GM19023 (cell line): ENCODE measurements around the gene PSMB2.
"Not testable (repeated sequence)": the region's sequence is repeated elsewhere in the genome, so short reads cannot be mapped to it uniquely, and the experiment has no call there.

Experiments
- ATAC-seq: cut with Tn5 transposase; IDR thresholded peaks from one replicate; pipeline ENCODE4 v1.9.1; 2021; ENCODE audit warnings: mild to moderate bottlenecking, moderate library complexity; ENCODE audit not compliant: unreplicated experiment

PSMB2 gene

DNA sequence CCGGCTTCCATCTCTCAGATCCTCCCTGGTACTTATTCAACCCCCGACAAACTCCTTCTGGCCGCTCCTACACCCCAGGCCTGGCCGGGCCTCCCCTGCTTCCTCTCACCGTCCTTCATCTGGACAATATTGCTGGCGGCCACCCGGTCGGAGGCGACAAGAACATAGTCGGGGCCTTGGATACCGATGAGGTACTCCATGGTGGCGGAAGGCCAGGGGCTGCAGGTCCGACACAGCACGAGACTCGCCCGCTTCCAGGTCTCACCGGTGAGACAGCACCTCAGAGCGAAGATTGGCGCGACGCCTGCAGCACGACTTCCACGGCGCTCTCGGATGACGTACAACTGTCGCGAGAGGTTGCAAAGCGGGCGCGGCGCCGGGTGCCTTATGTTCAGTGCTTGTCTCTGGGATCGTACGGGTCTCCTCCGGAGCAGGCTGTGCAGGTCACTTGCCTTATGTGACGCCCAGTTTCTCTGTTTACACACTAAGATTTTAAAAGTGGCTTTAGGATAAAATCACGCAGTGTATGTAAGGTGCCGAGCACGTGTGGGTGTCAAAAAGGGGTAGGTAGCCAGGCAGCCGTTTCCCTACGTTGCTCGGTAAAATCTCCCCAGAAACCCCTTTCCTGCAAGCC, at the start of gene PSMB2:
Gene PSMB2, minus strand, starts transcription at position 294 of the 634 bp plus-strand sequence. Its CDS starts 94 bp downstream, at position 200.
- peak; percentile 85 for ATAC-seq

DNA sequence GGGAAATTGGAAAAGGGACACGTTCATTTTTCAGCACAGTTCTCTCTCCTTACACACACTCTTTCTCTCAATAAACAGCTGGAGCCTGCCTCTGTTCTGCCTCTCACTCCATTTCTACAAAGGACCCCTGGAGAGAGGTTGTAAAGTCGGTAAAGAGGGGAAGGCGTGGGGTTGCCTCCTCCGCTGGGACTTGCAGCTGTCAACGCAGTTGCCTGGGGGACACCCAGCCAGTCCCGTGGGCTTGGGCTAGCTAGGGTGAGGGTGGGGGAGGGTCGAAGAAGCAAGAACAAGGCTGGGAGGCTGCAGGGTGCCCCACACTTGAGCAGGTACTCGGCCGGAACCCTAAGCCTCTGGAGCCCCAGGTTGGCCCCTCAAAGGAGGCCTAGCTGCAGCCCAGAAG, 49.8 kb upstream of the PSMB2 start:
- no peak for ATAC-seq

DNA sequence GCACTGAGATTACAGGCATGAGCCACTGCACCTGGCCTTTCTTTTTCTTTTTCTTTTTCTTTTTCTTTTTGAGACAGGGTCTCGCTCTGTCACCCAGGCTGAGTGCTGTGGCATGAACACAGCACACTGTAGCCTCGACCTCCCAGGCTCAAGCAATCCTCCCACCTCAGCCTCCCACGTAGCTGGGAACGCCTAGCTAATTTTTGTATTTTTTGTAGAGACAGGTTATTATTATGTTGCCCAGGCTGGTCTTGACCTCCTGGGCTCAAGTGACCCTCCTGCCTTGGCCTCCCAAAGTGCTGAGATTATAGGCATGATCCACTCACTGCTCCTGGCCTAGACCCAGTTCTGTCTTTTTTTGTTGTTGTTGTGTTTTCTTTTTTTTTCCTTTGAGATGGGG, 48.8 kb upstream of the PSMB2 start:
- not testable (repeated sequence) for ATAC-seq

DNA sequence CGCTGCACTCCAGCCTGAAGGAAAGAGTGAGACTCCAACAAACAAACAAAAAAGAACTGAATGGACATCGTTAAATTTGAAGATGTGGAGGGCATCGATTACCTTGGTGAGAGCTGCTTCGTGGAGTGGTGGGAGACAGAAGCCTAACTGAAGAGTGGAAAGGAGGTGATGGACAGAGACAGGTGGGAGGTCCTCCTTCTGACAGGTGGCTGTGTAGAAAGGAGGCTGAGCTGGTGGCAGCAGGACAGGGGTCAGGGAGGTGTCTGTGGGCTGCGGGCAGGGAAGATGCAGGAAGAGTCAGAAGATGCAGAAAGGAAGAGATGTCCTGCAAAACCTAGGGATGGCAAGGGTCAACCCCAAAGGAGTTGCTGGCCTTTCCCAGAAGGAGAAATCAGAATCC, 46.8 kb upstream of the PSMB2 start:
- ATAC-seq: no peak

DNA sequence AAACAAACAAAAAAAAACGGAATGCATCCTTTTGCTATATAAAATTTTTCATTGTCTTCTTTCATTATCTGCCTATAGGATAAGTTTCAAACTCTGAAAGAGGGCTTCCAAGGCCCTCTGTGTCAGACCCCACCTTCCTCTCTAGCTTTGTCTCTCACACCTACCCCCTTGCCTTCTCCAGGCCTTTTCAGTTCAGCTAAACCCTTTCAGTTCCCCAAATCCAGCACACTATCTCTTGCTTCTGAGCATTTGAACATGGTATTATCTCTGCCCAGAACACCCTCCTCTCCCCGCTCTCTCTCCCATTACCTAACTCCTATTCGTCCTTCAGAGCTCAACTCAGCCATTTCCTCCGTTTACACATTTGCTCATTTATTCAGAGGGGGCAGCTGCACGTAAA, 41.7 kb upstream of the PSMB2 start:
- ATAC-seq: no peak

DNA sequence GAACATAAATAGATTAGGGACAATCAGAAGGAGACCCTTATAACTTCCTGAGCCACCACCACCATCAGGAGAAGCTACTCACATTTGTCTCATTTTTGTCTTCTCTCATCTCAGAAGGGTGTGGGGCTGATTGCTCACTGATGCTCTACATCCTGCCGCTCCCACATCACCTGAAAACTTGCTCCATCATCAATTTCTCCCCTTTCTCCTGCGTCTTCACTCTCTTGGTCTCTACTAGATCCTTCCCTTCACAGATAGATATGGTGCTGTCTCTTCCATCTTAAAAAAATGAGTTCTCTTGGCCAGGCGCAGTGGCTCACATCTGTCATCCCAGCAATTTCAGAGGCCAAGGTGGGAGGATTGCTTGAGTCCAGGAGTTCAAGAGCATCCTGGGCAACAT, 38.9 kb upstream of the PSMB2 start:
- no peak for ATAC-seq

DNA sequence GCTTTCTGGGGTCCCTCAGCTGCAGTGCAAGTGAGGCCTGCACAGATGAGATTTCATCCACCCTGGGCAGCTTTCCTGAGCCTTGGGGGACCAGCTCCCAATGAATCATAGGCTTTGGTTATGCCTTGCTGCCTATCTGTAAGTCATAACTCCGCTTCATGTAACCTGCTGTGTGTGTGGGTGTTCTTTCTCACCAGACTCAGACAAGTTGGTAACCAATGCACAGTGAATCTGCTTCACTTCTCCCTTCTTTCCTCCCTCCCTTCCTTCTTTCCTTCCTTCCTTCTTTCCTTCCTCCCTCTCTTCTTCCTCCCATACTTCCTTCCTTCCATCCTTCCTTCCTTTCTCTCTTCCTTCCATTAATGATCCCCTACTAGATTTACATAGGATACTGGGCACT, 34.4 kb upstream of the PSMB2 start:
- no peak for ATAC-seq

DNA sequence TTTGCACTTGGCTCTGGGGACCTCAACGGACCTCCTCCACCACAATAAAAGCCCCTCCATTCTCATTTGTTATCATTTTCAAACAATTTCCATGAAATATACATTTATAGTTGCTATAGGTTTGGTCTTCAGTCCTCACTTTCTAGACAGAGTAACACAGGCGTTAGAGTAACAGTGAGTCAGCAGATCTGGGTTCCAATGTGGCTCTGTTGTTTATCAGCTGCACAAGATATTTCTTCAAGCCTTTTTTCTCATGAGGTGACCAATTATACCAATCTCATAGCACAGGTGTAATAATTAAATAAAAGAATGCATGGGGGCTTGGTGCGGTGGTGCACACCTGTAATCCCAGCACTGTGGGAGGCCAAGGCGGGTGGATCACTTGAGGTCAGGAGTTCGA, 32.8 kb upstream of the PSMB2 start:
- no peak for ATAC-seq

DNA sequence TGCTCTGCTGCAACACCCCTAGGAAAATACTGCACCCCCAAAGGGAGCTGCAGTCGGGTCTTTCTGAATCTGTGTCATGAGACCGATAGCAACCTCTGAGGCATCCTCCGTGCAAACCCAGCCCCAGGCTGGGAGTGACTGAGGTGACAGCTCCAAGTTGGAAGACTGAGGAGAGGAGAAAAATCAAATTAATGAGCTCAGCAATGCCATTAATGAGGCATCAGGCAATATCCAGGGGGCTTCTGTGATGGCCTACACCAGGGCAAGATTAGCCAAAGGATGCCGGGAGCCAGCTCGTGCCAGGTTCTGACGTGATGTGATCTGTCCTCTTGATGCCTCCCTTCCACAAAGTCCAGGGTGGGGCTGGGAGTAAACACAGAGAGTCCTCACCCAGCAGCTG, 30.8 kb upstream of the PSMB2 start:
- ATAC-seq: no peak

DNA sequence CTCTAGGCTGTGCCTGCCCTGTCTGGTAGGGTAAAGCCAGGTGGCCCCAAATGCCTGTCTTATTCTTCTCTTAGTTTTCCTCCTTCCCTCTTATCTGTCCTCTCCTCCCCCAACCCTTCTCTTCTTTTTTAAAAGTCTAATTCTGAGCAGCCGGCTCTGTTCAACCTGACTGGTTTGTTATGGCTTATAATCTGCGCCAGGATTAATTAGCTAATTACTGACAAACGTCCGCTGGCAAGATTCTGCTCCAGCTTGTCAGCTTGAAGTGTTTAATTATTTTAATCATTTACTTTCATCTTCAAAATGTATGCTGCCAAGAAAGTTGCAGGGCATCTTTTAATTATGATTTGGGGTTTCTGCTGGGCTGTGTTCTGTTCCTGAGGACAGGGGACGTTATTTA, 27.2 kb upstream of the PSMB2 start:
- ATAC-seq: no peak

DNA sequence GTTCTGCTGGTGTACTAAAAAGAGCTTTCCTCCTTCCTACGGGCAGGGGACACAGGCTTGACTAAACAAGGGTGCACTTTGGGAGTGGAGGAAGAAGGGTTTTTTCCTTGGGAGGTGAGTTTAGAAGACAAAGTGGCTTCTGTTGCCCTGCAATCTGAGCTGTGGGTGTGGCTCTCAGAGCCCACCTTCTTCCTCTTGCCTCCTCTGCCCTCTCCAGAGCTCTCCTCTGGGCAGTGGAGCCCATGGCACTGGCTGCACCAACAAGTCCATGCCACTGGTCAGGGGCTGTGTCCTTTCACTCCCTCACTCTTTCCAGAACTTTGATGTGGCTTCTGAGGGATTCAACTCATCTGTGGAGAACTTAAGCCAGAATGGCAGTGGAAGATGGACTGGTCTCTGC, 25.6 kb upstream of the PSMB2 start:
- ATAC-seq: no peak

DNA sequence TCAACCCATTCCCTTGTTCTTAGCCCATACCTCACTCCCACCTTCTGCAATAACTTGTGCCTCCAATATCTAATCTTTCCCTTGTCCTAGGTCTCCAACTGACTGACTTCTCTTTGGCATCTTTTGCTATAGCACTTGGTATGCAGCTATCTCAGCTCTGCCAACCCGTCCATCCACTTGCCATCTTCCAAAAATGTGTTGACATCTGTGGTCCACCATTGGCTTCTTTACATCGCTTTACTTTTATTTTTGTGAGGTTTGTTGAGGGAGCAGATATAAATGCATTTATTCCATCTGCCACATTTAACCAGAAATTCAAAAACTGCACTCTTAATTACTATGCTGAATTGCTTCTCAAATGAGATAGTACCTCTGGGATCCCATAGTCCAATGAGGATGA, 24.9 kb upstream of the PSMB2 start:
- ATAC-seq: no peak

DNA sequence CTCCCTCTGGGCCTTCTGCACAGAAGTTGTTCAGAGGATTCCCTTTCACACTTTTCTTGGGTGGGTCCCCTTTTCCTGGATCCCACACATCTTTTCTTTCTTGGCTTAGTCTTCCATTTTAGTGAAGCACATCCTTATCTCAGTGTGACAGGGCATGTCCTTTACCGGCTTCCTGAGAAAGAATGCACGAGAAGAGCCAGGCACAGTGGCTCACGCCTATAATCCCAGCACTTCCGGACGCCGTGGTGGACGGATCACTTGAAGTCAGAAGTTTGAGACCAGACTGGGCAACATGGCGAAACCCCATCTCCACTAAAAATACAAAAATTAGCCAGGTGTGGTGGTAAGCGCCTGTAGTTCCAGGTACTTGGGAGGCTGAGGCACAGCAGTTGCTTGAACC, 22.1 kb upstream of the PSMB2 start:
- ATAC-seq: no peak

DNA sequence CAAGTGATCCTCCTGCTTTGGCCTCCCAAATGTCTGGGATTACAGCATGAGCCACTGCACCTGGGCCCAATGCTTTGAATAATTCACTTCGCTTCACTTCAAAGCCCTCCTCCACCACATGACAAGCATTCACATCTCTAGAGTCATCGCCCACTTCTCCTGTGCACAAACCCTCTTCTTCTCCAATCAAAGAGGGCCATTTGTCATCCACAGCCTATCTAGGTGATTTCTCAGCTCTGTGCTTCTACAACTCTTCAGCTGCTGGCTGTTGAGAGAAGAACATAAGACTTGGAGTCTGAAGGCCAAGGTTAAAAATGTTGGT, 20.1 kb upstream of the PSMB2 start:
- ATAC-seq: no peak

DNA sequence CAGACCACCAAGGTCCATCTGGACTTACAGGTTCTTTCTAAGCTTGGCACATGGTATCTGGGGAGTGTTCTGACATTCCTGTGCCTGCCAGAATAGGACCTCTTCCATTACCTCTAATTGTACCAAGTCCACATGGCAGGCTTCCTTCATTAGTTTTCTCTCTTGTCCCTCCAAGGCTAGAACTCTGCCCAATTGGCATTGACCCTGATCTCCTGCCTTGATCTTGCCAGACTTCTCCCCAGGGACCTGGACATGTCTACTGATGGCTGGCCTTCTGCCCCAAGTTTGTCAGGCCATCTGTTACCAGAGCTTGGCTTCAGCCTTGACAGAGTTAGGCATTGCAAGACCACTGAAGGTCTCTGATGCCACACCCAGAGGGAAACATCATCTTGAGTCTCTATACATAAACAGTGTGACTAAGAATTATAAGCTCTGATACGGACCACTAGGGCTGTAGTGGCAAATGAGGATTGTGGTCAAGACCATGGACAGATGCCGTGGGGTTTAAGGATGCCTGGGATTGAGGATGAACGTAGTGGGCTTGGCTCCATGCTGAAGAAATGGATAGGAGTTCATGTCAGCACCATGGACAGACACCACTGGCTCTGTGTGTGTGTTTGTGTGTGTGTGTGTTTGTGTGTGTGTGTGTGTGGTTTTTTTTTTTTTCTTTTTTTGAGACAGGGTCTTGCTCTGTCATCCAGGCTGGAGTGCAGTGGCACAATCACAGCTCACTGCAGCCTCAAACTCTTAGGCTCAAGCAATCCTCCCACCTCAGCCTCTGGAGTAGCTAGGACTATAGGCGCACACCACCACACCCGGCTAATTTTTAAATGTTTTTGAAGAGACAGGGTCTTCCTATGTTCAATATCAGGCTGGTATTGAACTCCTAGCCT, 19.5 kb upstream of the PSMB2 start:
- no peak for ATAC-seq

DNA sequence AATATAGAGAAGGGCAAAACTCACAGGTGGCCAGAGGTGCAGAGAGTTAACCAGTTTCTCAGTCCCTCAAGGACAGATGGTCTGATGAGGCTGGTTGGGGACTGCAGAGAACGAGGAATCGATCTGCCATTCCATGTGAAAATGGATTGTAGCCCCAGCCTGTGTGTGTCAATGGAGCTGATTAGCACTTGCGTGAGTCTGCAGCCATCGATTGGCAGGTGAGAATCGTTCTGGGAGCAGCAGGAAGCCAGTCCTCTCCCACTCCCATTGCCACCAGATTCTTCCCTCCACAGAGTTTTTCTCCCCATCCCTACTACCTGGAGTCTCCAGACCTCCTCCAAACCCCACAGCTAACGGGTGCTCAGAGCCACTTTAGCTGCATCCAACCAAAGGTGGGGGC, 18.3 kb upstream of the PSMB2 start:
- ATAC-seq: no peak

DNA sequence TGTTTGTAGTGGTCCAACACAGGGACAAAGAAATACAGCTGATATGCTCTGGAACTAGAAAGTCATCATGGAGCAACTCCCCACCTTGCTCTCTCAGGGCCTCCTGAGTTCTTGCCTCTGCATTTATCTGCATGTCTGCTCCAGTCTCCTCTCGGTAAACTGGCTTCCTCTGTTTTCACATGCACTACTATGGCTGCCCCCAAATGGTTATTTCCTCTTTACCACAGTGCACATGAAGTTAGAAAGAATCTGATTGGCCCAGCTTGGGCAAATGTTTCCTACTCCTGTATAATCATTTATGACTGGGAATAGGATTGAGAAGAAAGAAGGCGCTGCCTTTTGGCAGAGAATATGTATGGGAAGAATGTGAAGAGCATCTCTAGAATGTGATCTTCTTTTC, 16.5 kb upstream of the PSMB2 start:
- no peak for ATAC-seq

DNA sequence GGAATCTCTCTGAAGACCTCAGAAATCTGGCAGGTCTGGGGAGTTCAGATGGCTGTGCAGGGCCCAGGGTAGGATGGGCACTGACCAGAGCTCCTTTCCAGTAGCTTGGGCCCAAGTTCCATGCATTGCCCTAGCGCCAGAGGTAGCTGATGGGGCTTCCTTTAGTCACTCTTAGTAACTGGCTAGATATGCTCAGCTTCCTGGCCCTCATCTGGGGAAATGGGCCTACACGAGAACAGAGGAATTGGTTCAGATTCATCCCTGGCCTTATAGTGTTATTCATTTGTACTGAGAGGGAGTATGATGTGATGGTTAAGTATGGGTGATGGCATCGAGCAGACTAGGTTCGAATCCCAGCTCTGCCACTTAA, 15.5 kb upstream of the PSMB2 start:
- no peak for ATAC-seq

DNA sequence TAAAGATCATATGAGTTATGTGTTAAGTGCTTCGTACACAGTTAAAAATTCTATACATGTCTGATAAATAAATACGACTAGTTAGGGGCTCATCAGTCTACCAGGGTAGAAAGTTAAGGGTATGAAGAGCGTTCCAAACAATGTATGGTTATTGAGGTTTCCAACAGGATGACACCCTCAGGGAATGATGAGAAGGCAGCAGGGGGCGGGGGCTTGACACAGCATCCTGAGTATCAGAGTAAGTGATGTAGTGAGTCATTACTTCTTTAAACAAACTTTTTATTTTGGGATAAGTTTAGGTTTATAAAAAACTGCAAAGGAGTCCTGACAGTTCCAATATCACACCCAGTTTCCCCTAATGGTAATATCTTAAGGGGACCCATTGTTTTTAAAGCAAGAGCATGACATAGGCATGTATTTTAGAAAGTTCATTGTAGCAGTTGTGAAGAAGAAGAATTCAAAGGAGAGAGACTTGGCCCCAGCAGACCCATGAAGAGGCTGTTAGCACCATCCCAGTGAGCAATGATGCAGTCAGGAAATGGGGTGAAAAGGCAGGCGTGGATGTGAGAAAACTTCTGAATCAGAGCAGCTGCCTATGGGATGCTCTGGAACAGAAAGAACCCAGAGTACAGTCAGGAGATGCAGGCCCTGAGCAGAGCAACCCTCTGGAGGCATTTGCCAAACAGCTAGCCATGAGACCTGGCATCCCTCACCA, 15.0 kb upstream of the PSMB2 start:
- ATAC-seq: no peak

DNA sequence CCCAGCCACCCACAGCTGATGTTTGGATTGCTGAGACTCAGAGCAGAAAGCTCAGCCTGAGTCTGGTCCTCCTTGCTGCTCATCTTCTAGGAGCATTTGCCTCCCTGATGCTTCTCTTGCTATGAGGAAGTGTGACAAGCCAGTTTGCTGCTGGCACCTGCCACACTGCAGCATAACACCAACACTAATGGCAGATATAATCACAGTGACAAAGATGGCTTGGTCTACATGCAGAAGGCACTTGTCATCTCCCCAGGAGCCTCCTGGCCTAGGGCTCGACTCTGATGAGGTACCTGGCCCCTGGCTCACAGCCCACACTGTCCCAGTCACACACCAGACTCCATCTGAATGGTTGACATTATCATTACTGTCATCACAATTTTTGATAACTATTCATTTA, 13.9 kb upstream of the PSMB2 start:
- ATAC-seq: no peak

DNA sequence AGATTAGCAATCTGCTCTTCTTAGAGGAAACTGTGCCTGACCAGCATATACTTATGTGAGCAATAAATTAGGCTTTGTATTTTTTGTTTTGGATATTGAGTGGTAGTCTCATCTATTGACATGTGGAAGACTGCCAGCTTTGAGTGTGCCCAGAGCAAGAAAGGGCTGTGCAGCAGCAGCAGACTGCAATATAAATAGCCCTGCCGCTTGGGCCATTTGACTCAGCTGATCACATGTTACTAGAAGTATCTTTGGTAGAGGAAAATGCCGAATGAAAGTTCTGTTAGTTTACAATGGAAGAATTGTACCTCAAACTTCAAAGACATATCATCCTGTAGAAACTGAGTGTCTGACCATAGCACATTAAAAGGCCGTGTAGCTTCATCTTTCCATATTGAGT, 9.1 kb upstream of the PSMB2 start:
- no peak for ATAC-seq

DNA sequence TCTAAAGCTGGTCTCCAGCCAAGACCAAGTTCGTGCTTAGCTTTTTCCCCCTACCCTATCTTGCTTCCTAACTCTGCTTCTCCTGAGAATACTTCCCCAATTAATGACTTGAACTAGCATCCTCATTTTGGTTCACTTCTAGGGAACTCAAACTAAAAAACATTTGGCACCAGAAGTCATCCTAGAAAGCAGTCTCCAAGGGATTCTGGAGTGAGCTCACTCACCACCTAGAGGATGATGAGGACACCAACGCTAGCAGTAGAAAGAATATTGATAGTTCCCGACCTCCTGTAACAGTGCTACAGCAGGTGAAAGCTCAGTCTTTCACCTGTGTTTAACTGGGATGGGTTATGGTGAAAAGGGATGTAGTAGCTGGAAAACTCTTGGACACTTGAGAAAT, 4.7 kb upstream of the PSMB2 start:
- no peak for ATAC-seq
